NT2/D1 (cell line): Measurements from ENCODE around the gene RALB.

Experiments
- SUZ12 ChIP-seq: IDR thresholded peaks from 2 replicates; pipeline ENCODE4 v1.6.1; 2011; ENCODE audit not compliant: insufficient read length, insufficient read depth; ENCODE audit errors: extremely low read depth
- YY1 ChIP-seq: IDR thresholded peaks from 2 replicates; pipeline ENCODE4 v1.6.1; 2011; ENCODE audit not compliant: insufficient read length, insufficient read depth
- ZNF274 ChIP-seq: IDR thresholded peaks from 2 replicates; pipeline ENCODE4 v1.6.1; 2011; ENCODE audit warnings: mild to moderate bottlenecking, low read depth, low read length

- TF ChIP-seq SUZ12 (no peak), YY1 (no peak), ZNF274 (no peak)
Observed at GRCh38 chr2:120247851-120248250, 4.8 kb upstream of the RALB start.
